CD4-positive, alpha-beta T cell treated with Interleukin-10 for 1 hour (primary cell): ENCODE measurements around the gene CFAP69.
"Not testable (repeated sequence)": the region's sequence is repeated elsewhere in the genome, so short reads cannot be mapped to it uniquely, and the experiment has no call there.

Source experiments
- DNase-seq: peaks from one replicate; pipeline ENCODE4 v3.0.0-alpha.2; 2020

The CFAP69 gene

DNA sequence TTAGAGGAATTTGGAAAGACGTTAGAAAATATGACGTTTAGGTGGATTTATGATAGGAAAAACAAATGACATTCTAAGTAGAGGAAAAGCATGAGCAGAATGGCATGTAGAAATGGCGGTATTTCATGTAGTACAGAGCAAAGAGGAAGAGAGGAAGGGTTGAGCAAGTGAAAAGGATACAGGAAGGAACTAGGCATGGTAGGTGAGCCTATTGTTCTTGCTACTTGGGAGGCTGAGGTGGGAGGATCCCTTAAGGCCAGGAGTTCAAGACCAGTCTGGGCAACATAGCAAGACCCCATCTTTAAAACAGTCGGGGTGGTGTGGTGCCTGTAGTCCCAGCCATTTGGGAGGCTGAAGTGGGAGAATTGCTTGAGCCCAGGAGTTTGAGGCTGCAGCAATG is 102.8 kb downstream of the CFAP69 start:
- DNase-seq = no peak

DNA sequence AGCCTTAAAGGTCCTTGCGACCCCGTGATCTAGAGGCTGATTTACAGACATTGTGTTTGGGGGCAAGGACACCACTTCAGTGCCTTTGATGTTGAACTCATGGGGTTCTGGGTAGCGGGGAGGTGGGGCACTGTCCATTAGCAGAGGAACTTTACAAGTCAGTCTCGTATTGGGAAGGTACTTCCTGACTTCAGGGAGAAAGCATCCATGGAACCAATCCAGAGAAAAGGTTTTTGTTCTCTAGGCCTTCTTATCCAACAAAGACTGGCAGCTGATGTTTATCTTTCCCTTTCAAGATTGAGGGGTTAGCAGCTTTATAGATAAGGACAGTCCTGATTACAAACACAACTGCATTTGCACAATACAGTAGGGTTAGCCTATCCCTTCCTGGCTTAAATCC is 104.3 kb downstream of the CFAP69 start:
- no peak for DNase-seq

DNA sequence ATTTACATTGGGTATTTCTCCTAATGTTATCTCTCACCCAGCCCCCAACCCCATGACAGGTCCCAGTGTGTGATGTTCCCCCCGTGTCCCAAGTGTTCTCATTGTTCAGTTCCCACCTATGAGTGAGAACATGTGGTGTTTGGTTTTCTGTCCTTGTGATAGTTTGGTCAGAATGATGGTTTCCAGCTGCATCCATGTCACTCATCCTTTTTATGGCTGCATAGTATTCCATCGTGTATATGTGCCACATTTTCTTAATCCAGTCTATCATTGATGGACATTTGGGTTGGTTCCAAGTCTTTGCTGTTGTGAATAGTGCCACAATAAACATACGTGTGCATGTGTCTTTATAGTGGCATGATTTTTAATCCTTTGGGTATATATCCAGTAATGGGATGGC is 105.1 kb downstream of the CFAP69 start:
- DNase-seq = not testable (repeated sequence)

DNA sequence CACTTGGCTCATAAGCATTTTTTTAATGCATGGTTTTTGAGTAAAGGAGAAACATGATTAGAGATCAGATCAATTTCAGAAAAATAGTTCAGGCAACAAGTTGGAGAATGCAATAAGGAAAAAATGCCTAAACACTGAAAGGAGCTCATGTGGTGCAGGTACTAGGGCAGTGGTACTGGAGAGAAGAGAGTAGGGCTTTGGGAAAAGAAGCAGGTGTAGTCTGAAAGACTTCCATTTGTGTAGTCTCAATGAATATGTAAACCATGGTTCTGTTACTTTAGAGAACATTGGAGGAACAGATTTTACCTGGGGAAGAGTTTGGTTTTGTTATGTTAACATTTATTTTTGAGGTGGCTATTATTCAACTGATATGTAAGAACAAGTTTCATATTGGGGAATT is 107.0 kb downstream of the CFAP69 start:
- DNase-seq = no peak
